OCI-LY3 (cell line): ENCODE results near the gene ATG9B.

Experiments
- H2AFZ ChIP-seq: fragments of 200-600, 300-600 bp; shearing (Covaris generic); 2 replicates; pipeline ENCODE4 v1.6.0; 2014; ENCODE audit warnings: antibody characterized with exemption, low read depth, low read length
- H3K27ac ChIP-seq: fragments of 200-600, 300-600 bp; sonication (generic); 2 replicates; pipeline ENCODE4 v1.5.1; 2014; ENCODE audit warnings: mild to moderate bottlenecking, low read length, moderate library complexity, mixed read lengths
- H3K27me3 ChIP-seq: fragments of 200-600, 300-600 bp; sonication (generic); 2 replicates; pipeline ENCODE4 v1.6.1; 2014; ENCODE audit warnings: low read depth, low read length, mixed read lengths
- H3K36me3 ChIP-seq: fragments of 200-600, 300-600 bp; sonication (generic); replicated peaks from 2 replicates; pipeline ENCODE3; 2014; ENCODE audit warnings: low read depth, low read length, mixed read lengths
- H3K4me1 ChIP-seq: fragments of 300-600, 200-600 bp; sonication (generic); 2 replicates; pipeline ENCODE4 v1.6.1; 2014; ENCODE audit warnings: low read length, mixed read lengths
- H3K4me2 ChIP-seq: fragments of 200-600, 300-600 bp; sonication (generic); 2 replicates; pipeline ENCODE4 v1.6.1; 2014; ENCODE audit warnings: low read length, mixed read lengths
- H3K4me3 ChIP-seq: fragments of 300-600, 200-600 bp; sonication (generic); 2 replicates; pipeline ENCODE4 v1.5.1; 2014; ENCODE audit warnings: antibody characterized with exemption, mild to moderate bottlenecking, low read length, moderate library complexity
- H3K79me2 ChIP-seq: fragments of 300-600, 200-600 bp; shearing (Covaris generic); 2 replicates; pipeline ENCODE4 v1.6.1; 2014; ENCODE audit warnings: mild to moderate bottlenecking, low read length, mixed read lengths
- H3K9ac ChIP-seq: fragments of 300-600, 200-600 bp; shearing (Covaris generic); 2 replicates; pipeline ENCODE4 v1.6.0; 2014; ENCODE audit warnings: mild to moderate bottlenecking, low read length, moderate library complexity
- H3K9me3 ChIP-seq: fragments of 200-600, 300-600 bp; shearing (Covaris generic); 2 replicates; pipeline ENCODE4 v1.6.1; 2014; ENCODE audit warnings: low read length, mixed read lengths; ENCODE audit not compliant: insufficient read depth
- H4K20me1 ChIP-seq: fragments of 200-600, 300-600 bp; sonication (generic); 2 replicates; pipeline ENCODE4 v1.6.1; 2016; ENCODE audit warnings: low read length, mixed read lengths; ENCODE audit not compliant: insufficient read depth
- CTCF ChIP-seq: fragments of 200-600, 300-600 bp; sonication (generic); IDR thresholded peaks from 2 replicates; pipeline ENCODE4 v1.5.1; 2014; ENCODE audit warnings: antibody characterized with exemption, low read length, low read depth
- EZH2phosphoT487 ChIP-seq: fragments of 200-600 bp; shearing (Covaris generic); IDR thresholded peaks from 2 replicates; pipeline ENCODE4 v1.6.1; 2018; ENCODE audit warnings: antibody characterized with exemption, mixed run types, low read depth

Gene ATG9B

GRCh38 chr7:151035026-151035717, 10.9 kb upstream of the ATG9B start:
- H2AFZ ChIP-seq: no peak overlapping the region
- no peak overlapping the region for H3K4me2 ChIP-seq
- no peak for TF ChIP-seq CTCF
- TF ChIP-seq EZH2phosphoT487: no peak
- no peak overlapping the region for H3K9ac ChIP-seq
- no peaks in the 10 kb centered on the region for H3K36me3 ChIP-seq
- no peaks in the 10 kb centered on the region for H4K20me1 ChIP-seq
- no peaks in the 10 kb centered on the region for H3K27me3 ChIP-seq
- H3K4me1 ChIP-seq: no peaks in the 10 kb centered on the region
- no peaks in the 10 kb centered on the region for H3K79me2 ChIP-seq
- H3K27ac ChIP-seq: no peak overlapping the region
- H3K9me3 ChIP-seq: no peaks in the 10 kb centered on the region
- no peak overlapping the region for H3K4me3 ChIP-seq

GRCh38 chr7:151034312-151035025, 10.2 kb upstream of the ATG9B start:
- H3K4me3 ChIP-seq: no peak overlapping the region
- no peaks in the 10 kb centered on the region for H3K4me1 ChIP-seq
- H2AFZ ChIP-seq: no peak overlapping the region
- H3K27ac ChIP-seq: no peak overlapping the region
- H3K27me3 ChIP-seq: no peaks in the 10 kb centered on the region
- no peak overlapping the region for H3K9ac ChIP-seq
- peaks cover 4% of the 10 kb centered on the region; the same call in 1 of the 2 replicates for H3K79me2 ChIP-seq
- no peak overlapping the region for H3K4me2 ChIP-seq
- H4K20me1 ChIP-seq: no peaks in the 10 kb centered on the region
- H3K36me3 ChIP-seq: no peaks in the 10 kb centered on the region
- TF ChIP-seq EZH2phosphoT487 (no peak), CTCF (no peak)
- no peaks in the 10 kb centered on the region for H3K9me3 ChIP-seq

GRCh38 chr7:151033864-151034249, 9.6 kb upstream of the ATG9B start:
- no peak overlapping the region for H3K4me2 ChIP-seq
- H3K27ac ChIP-seq: no peak overlapping the region
- no peak overlapping the region for H3K4me3 ChIP-seq
- no peaks in the 10 kb centered on the region for H3K9me3 ChIP-seq
- H3K9ac ChIP-seq: no peak overlapping the region
- H3K36me3 ChIP-seq: no peaks in the 10 kb centered on the region
- H3K4me1 ChIP-seq: peaks cover 3% of the 10 kb centered on the region; the same call in 1 of the 2 replicates
- H3K27me3 ChIP-seq: no peaks in the 10 kb centered on the region
- H3K79me2 ChIP-seq: peaks cover 8% of the 10 kb centered on the region
- no peak overlapping the region for H2AFZ ChIP-seq
- no peaks in the 10 kb centered on the region for H4K20me1 ChIP-seq
- TF ChIP-seq EZH2phosphoT487: no peak
- TF ChIP-seq CTCF: no peak

GRCh38 chr7:151032936-151033863, 8.9 kb upstream of the ATG9B start:
- Histone ChIP-seq H2AFZ (no peak overlapping the region), H3K27ac (no peak overlapping the region), H3K27me3 (no peaks in the 10 kb centered on the region), H3K9ac (no peak overlapping the region), H4K20me1 (no peaks in the 10 kb centered on the region), H3K36me3 (no peaks in the 10 kb centered on the region), H3K4me3 (no peak overlapping the region), H3K9me3 (no peaks in the 10 kb centered on the region), H3K4me1 (peaks cover 3% of the 10 kb centered on the region; the same call in 1 of the 2 replicates), H3K79me2 (peaks cover 11% of the 10 kb centered on the region), H3K4me2 (no peak overlapping the region)
- TF ChIP-seq CTCF (no peak), EZH2phosphoT487 (no peak)
